CD4-positive, alpha-beta T cell treated with Interleukin-4 for 1 hour (primary cell): ENCODE data around the gene RRP1.

Experiments used
- DNase-seq, 2 donors: peaks; one replicate each; pipeline ENCODE4 v3.0.0-alpha.2; 2020 to 2022

Gene RRP1

GRCh38 chr21:43758811-43759210 lies 30.6 kb upstream of the RRP1 start:
- no peak for DNase-seq

- no peak for DNase-seq
Measured at GRCh38 chr21:43759651-43760050, 29.7 kb upstream of the RRP1 start.

GRCh38 chr21:43760391-43760958 lies 28.9 kb upstream of the RRP1 start:
- DNase-seq, result no peak

- no peak for DNase-seq
Measured at GRCh38 chr21:43761886-43762285, 27.5 kb upstream of the RRP1 start.

- no peak for DNase-seq
Measured at GRCh38 chr21:43762303-43763128, 26.9 kb upstream of the RRP1 start.

GRCh38 chr21:43763901-43764523 lies 25.4 kb upstream of the RRP1 start:
- DNase-seq, result no peak

GRCh38 chr21:43764576-43765495 lies 24.5 kb upstream of the RRP1 start:
- DNase-seq, result no peak

- DNase-seq, result no peak
Measured at GRCh38 chr21:43766734-43767497, 22.5 kb upstream of the RRP1 start.

GRCh38 chr21:43767498-43767983 lies 21.8 kb upstream of the RRP1 start:
- no peak for DNase-seq

- no peak for DNase-seq
Measured at GRCh38 chr21:43767984-43768867, 21.2 kb upstream of the RRP1 start.

GRCh38 chr21:43768868-43769167 lies 20.6 kb upstream of the RRP1 start:
- no peak for DNase-seq

- no peak for DNase-seq
Measured at GRCh38 chr21:43769325-43769958, 19.9 kb upstream of the RRP1 start.

GRCh38 chr21:43770066-43770655 lies 19.2 kb upstream of the RRP1 start:
- DNase-seq, result no peak

- no peak for DNase-seq
Measured at GRCh38 chr21:43771199-43771675, 18.1 kb upstream of the RRP1 start.

GRCh38 chr21:43771698-43772424 lies 17.5 kb upstream of the RRP1 start:
- DNase-seq, result no peak

- no peak for DNase-seq
Measured at GRCh38 chr21:43772425-43772821, 17.0 kb upstream of the RRP1 start.

- no peak for DNase-seq
Measured at GRCh38 chr21:43774163-43774562, 15.2 kb upstream of the RRP1 start.

- no peak for DNase-seq
Measured at GRCh38 chr21:43775190-43775589, 14.2 kb upstream of the RRP1 start.

- DNase-seq, result peak; percentile 72 to 87
Measured at GRCh38 chr21:43775795-43776430, 13.5 kb upstream of the RRP1 start, which contains the start of gene CSTB. Gene CSTB, minus strand, starts transcription at chr21:43776308. Its CDS starts 39 bp downstream, at chr21:43776269.
